Tibial nerve (tissue), 4 donors: Measurements from ENCODE around the gene VSTM2L. TPM values are rescaled to one million over a fixed set of nuclear protein-coding genes. Genes with fewer than 3 reads are reported as not detected.

ENCODE experiments used
- DNase-seq, 2 donors: peaks; one replicate each; pipeline ENCODE4 v3.0.0-alpha.2; 2019; ENCODE audit warnings: low spot score in 2 of 2
- H3K27ac ChIP-seq, 4 donors: fragments of 200-600 bp; sonication (generic) in 3 of 4; one replicate each; pipeline ENCODE4 v1.5.1; 2017 to 2019; ENCODE audit warnings: mild to moderate bottlenecking in 1 of 4
- H3K27me3 ChIP-seq, 2 donors: fragments of 200-600 bp; sonication (generic) in 1 of 2; one replicate each; pipeline versions ENCODE4 v1.5.1 to v1.6.0; 2017 to 2019
- H3K36me3 ChIP-seq, 3 donors: fragments of 200-600 bp; sonication (generic); one replicate each; pipeline ENCODE4 v1.5.1; 2018 to 2019
- H3K4me1 ChIP-seq, 4 donors: fragments of 200-600 bp; sonication (generic) in 3 of 4; one replicate each; pipeline ENCODE4 v1.5.1; 2017 to 2019
- H3K4me3 ChIP-seq, 4 donors: fragments of 200-600 bp; sonication (generic) in 3 of 4; one replicate each; pipeline ENCODE4 v1.5.1; 2017 to 2019; ENCODE audit warnings: mild to moderate bottlenecking in 1 of 4, moderate library complexity in 1 of 4
- H3K9me3 ChIP-seq, 4 donors: fragments of 200-600 bp; sonication (generic) in 3 of 4; one replicate each; pipeline ENCODE4 v1.5.1; 2017 to 2019
- CTCF ChIP-seq, 5 experiments: fragments of 200-600 bp in 3 of 5; fragments of 450-650 bp in 2 of 5; sonication (generic) in 3 of 5; IDR thresholded peaks; one replicate each; pipeline ENCODE4 v1.5.1; 2016 to 2019; ENCODE audit warnings: antibody characterized with exemption in 5 of 5, mild to moderate bottlenecking in 3 of 5, moderate library complexity in 2 of 5
- EP300 ChIP-seq, 2 donors: sonication (generic); formaldehyde crosslinking; IDR thresholded peaks; one replicate each; pipeline ENCODE4 v1.6.1; 2017; ENCODE audit warnings: antibody characterized with exemption in 2 of 2, mild to moderate bottlenecking in 1 of 2
- POLR2A ChIP-seq, 2 donors: fragments of 450-650 bp; IDR thresholded peaks; one replicate each; pipeline ENCODE4 v1.6.1; 2017; ENCODE audit warnings: antibody characterized with exemption in 2 of 2, mild to moderate bottlenecking in 2 of 2, moderate library complexity in 2 of 2
- WGBS, 2 donors: methylation state at CpG; one replicate each; pipeline ENCODE4 v1.1.5; 2018; 5-methylcytosine and 5-hydroxymethylcytosine counted together
- total RNA-seq, 4 donors: library from RNA; depleted of rRNA; stranded (reverse); fragments of >200 nt; gene quantifications; one replicate each; pipeline ENCODE4 v1.1.0, GENCODE V29; 2016

VSTM2L gene
- total RNA-seq, 4 donors from 2014 or later, result 0.44 TPM; not detected in 3

DNA sequence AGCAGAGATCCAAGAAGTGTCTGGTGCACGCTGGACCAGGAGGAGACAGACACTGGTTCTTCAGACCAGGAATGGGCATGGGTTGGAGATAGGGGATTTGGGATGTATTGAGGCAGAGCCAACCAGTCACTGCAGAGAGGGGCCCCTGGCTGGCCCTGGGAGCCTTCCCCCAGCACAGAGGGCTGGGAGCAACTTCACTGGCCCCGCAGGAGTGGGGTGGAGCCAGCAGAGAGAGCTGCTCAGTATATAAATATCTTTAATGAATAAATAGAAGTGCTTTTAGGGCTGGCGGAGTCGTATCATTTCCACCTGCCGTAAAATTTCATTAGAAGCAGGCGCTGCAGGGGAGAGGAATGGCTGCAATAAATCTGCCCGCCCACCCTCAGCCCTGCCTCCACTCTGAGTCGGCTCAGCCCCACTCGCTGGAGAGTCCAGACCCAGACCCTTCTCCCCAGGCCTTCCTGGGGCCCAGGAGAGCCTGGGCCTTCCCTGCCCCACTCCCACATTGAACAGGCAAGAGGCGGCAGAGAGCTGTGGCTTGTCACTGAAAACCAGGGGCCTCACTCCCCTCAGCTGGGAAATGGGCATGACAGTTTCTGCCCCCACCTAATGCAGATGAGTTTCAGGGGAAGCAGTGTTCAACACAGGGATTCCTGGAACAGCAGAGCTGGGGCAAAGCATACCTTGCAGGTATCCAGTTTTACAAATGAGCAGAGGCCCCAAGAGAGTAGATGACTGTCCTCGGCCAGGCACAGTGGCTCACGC, 23.9 kb upstream of the VSTM2L start:
- no peak overlapping the region for H3K27ac ChIP-seq
- 64% methylated on average over 12 of the region's 12 CpGs for WGBS, 2 donors
- no peak overlapping the region for H3K4me3 ChIP-seq

DNA sequence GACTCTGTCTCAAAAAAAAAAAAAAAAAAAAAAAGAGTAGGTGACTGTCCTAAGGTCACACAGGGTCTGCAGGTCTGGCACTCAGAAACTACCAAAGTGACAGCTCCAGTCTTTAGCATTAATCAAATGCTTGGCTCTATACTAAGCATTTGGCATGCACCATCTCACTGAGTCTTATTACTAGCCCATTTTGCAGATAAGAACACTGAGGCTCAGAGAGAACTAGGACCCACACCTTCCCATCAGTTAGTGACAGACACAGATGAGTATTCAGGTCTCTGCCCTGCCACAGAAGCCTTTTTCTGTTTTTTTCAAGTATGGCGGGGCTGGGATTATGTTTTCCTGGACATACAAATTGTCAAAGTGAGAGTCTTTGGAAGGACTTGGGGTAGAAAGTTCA, 23.1 kb upstream of the VSTM2L start:
- WGBS, 2 donors, result 90 to 100% methylated on average over 1 of the region's 1 CpG
- no peak overlapping the region for H3K27ac ChIP-seq
- TF ChIP-seq POLR2A (IDR thresholded peaks at IDR 0.05) (no peak), CTCF (IDR thresholded peaks at IDR 0.05) (no peak), EP300 (IDR thresholded peaks at IDR 0.05) (no peak)
- no peaks in the 10 kb centered on the region for H3K9me3 ChIP-seq
- H3K36me3 ChIP-seq, result peaks cover 0 to 10% (median 0%) of the 10 kb centered on the region in 3 donors
- H3K4me1 ChIP-seq, result no peaks in the 10 kb centered on the region
- no peak overlapping the region for H3K4me3 ChIP-seq
- DNase-seq, result no peak
- H3K27me3 ChIP-seq, result peaks cover 0 to 19% of the 10 kb centered on the region in 2 donors

More for the DNA sequence above, 23.9 kb upstream of the VSTM2L start:
- DNase-seq, result no peak
- no peak for TF ChIP-seq EP300 (IDR thresholded peaks at IDR 0.05)
- TF ChIP-seq POLR2A (IDR thresholded peaks at IDR 0.05), result no peak
- TF ChIP-seq CTCF (IDR thresholded peaks at IDR 0.05), result no peak
- Histone ChIP-seq H3K4me1 (no peaks in the 10 kb centered on the region), H3K27me3 (peaks cover 0 to 12% of the 10 kb centered on the region in 2 donors), H3K36me3 (peaks cover 0 to 19% (median 0%) of the 10 kb centered on the region in 3 donors), H3K9me3 (no peaks in the 10 kb centered on the region)

DNA sequence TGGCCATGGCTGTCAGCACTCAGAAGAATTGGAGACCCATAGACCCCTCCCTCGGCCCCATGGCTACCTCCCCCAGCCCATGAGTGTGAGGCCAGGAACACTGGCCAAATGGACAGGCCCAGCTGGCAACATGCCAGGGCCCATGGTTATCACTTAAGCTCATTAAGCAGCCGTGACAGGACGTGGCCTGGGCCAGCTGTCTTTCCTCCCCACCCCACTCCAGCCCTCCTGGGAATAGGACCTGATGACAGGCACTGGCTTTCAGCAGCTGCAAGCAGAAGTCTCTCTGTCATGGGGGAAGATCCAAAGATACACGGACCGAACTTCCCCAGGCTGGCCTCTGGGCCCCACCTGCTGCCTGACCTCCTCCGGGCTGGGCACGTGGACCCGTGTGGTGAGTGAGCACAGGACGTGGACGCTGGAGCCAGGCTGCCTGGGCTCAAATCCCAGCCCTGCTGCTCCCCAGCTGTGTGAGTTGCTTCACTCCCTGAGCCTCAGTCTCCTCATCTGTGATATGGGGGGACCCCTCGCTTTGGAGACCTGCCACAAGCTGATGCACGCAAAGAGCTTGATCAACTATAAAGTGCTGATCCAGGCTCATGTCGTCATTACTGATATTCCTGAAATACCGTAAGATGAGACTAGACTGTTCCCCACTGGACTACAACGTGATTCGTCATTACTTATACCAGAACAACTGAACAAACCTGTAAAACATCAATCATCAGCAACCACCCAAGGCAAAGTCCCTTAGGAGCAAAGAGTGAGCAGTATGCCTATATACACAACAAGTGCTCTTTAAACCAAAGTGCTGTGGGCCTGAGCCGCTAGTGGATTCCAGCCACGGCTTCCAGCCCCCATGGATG, 22.0 kb upstream of the VSTM2L start:
- Histone ChIP-seq H3K4me1 (no peaks in the 10 kb centered on the region), H3K27me3 (peaks cover 0 to 24% of the 10 kb centered on the region in 2 donors), H3K9me3 (no peaks in the 10 kb centered on the region), H3K27ac (no peak overlapping the region), H3K4me3 (no peak overlapping the region), H3K36me3 (no peaks in the 10 kb centered on the region)
- 62 to 64% methylated on average over 17 to 18 of the region's 18 CpGs for WGBS, 2 donors
- no peak for TF ChIP-seq POLR2A (IDR thresholded peaks at IDR 0.05)
- TF ChIP-seq EP300 (IDR thresholded peaks at IDR 0.05), result no peak
- TF ChIP-seq CTCF (IDR thresholded peaks at IDR 0.05), result no peak
- DNase-seq, result no peak

GRCh38 chr20:37881601-37882343, 21.2 kb upstream of the VSTM2L start:
- H3K27me3 ChIP-seq, result peaks cover 0 to 33% of the 10 kb centered on the region in 2 donors
- no peak for DNase-seq
- no peaks in the 10 kb centered on the region for H3K36me3 ChIP-seq
- 67% methylated on average over 21 to 22 of the region's 22 CpGs for WGBS, 2 donors
- TF ChIP-seq CTCF (IDR thresholded peaks at IDR 0.05) (no peak), EP300 (IDR thresholded peaks at IDR 0.05) (no peak), POLR2A (IDR thresholded peaks at IDR 0.05) (no peak)
- no peaks in the 10 kb centered on the region for H3K4me1 ChIP-seq
- H3K27ac ChIP-seq, result no peak overlapping the region
- H3K9me3 ChIP-seq, result no peaks in the 10 kb centered on the region
- H3K4me3 ChIP-seq, result no peak overlapping the region
